OCI-LY1 (cell line): Measurements from ENCODE around the gene PYROXD2.

Experiments
- EZH2 ChIP-seq: fragments of 200-600 bp; sonication (generic), shearing (Covaris generic); IDR thresholded peaks from 2 replicates; pipeline ENCODE4 v1.8.0; 2017; ENCODE audit warnings: borderline replicate concordance, mixed run types, mild to moderate bottlenecking, antibody characterized with exemption, low read length, moderate library complexity, mixed read lengths
- TF ChIP-seq, protein P1 (sequence below): fragments of 200-600 bp; sonication (generic), shearing (Covaris generic); IDR thresholded peaks from 2 replicates; pipeline ENCODE4 v1.5.1; 2017; ENCODE audit warnings: mild to moderate bottlenecking, antibody characterized with exemption, low read length, moderate library complexity, mixed read lengths

- TF ChIP-seq, protein P1, sequence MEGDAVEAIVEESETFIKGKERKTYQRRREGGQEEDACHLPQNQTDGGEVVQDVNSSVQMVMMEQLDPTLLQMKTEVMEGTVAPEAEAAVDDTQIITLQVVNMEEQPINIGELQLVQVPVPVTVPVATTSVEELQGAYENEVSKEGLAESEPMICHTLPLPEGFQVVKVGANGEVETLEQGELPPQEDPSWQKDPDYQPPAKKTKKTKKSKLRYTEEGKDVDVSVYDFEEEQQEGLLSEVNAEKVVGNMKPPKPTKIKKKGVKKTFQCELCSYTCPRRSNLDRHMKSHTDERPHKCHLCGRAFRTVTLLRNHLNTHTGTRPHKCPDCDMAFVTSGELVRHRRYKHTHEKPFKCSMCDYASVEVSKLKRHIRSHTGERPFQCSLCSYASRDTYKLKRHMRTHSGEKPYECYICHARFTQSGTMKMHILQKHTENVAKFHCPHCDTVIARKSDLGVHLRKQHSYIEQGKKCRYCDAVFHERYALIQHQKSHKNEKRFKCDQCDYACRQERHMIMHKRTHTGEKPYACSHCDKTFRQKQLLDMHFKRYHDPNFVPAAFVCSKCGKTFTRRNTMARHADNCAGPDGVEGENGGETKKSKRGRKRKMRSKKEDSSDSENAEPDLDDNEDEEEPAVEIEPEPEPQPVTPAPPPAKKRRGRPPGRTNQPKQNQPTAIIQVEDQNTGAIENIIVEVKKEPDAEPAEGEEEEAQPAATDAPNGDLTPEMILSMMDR, result no peak
- no peak for TF ChIP-seq EZH2
These were observed 57.7 kb downstream of the PYROXD2 start for GRCh38 chr10:98357194-98357822.
